Esophagus muscularis mucosa (tissue), 4 donors: ENCODE data around the gene ZNF714. TPM values are rescaled to one million over a fixed set of nuclear protein-coding genes. Genes with fewer than 3 reads are reported as not detected.

Experiments used
- DNase-seq: peaks from one replicate; pipeline ENCODE4 v3.0.0-alpha.2; 2017; ENCODE audit errors: extremely low spot score
- H3K27ac ChIP-seq, 4 donors: fragments of 200-600 bp; sonication (generic); replicated peaks in 1 of 4; 1 replicate in 3 of 4; 2 replicates in 1 of 4; pipeline ENCODE4 v1.5.1; 2016 to 2019; ENCODE audit warnings: mild to moderate bottlenecking in 1 of 4
- H3K27me3 ChIP-seq, 4 donors: fragments of 200-600 bp; sonication (generic); one replicate each; pipeline versions ENCODE4 v1.5.1 to v1.6.0; 2016 to 2019
- H3K36me3 ChIP-seq, 4 donors: fragments of 200-600 bp; sonication (generic); one replicate each; pipeline ENCODE4 v1.5.1; 2016 to 2019
- H3K4me1 ChIP-seq, 4 donors: fragments of 200-600 bp; sonication (generic); one replicate each; pipeline ENCODE4 v1.5.1; 2016 to 2019
- H3K4me3 ChIP-seq, 4 donors: fragments of 200-600 bp; sonication (generic); 1 replicate in 2 of 4; 2 replicates in 2 of 4; pipeline ENCODE4 v1.5.1; 2016 to 2019; ENCODE audit warnings: mild to moderate bottlenecking in 4 of 4, moderate library complexity in 1 of 4
- H3K9me3 ChIP-seq, 4 donors: fragments of 200-600 bp; sonication (generic); 1 replicate in 3 of 4; 2 replicates in 1 of 4; pipeline ENCODE4 v1.5.1; 2016 to 2019
- CTCF ChIP-seq, 3 experiments: fragments of 200-600 bp in 2 of 3; fragments of 450-650 bp in 1 of 3; sonication (generic) in 2 of 3; IDR thresholded peaks; one replicate each; pipeline ENCODE4 v1.5.1; 2017 to 2019; ENCODE audit warnings: antibody characterized with exemption in 3 of 3, mild to moderate bottlenecking in 2 of 3, moderate library complexity in 1 of 3
- EP300 ChIP-seq: sonication (generic); formaldehyde crosslinking; IDR thresholded peaks from one replicate; pipeline ENCODE4 v1.6.1; 2017; ENCODE audit warnings: antibody characterized with exemption
- POLR2A ChIP-seq: fragments of 450-650 bp; IDR thresholded peaks from one replicate; pipeline ENCODE4 v1.6.1; 2017; ENCODE audit warnings: antibody characterized with exemption, moderate library complexity, mild to moderate bottlenecking, low read depth
- POLR2AphosphoS5 ChIP-seq, 2 donors: sonication (generic); formaldehyde crosslinking; IDR thresholded peaks; one replicate each; pipeline ENCODE4 v1.6.1; 2017; ENCODE audit warnings: antibody characterized with exemption in 2 of 2
- WGBS: methylation state at CpG from one replicate; pipeline ENCODE4 v1.1.5; 2018; 5-methylcytosine and 5-hydroxymethylcytosine counted together
- intact Hi-C: fragments of 100-400 bp; cut with DNase I; formaldehyde crosslinking; loops from one replicate; pipeline ENCODE4 v1.15.1; 2023
- total RNA-seq, 4 donors: library from RNA; depleted of rRNA; stranded (reverse); fragments of >200 nt; gene quantifications; one replicate each; pipeline versions ENCODE4 v1.1.0 to v1.2.1, GENCODE V29; 2016

The ZNF714 gene
- total RNA-seq, 4 donors from 2014 or later = 1.7 to 2.5 (median 2.2) TPM

- H3K27me3 ChIP-seq = no peaks in the 10 kb centered on the region
- H3K4me1 ChIP-seq = peaks cover 0 to 4% (median 4%) of the 10 kb centered on the region in 4 donors
- TF ChIP-seq POLR2AphosphoS5 (IDR thresholded peaks at IDR 0.05) (no peak), EP300 (no peak), POLR2A (no peak), CTCF (IDR thresholded peaks at IDR 0.05) (no peak)
- peaks cover 13 to 66% (median 49%) of the 10 kb centered on the region in 4 donors for H3K36me3 ChIP-seq
- peak; percentile 17 for DNase-seq
- H3K9me3 ChIP-seq = no peaks in the 10 kb centered on the region
- H3K27ac ChIP-seq = no peak overlapping the region
- intact Hi-C loops = loop anchor here (10.0 kb wide), 1 partner anchor 124 kb away; the partner anchor contains the start of gene ZNF430
- no peak overlapping the region for H3K4me3 ChIP-seq
Observed at GRCh38 chr19:21148681-21149080, 66.7 kb downstream of the ZNF714 start.

GRCh38 chr19:21149877-21150276 lies 67.9 kb downstream of the ZNF714 start:
- H3K36me3 ChIP-seq = peaks cover 13 to 63% (median 44%) of the 10 kb centered on the region in 4 donors
- intact Hi-C loops = loop anchor here (10.0 kb wide), 1 partner anchor 125 kb away; the partner anchor contains the start of gene ZNF430
- H3K27me3 ChIP-seq = no peaks in the 10 kb centered on the region
- TF ChIP-seq POLR2A (no peak), CTCF (IDR thresholded peaks at IDR 0.05) (no peak), POLR2AphosphoS5 (IDR thresholded peaks at IDR 0.05) (no peak), EP300 (no peak)
- H3K4me1 ChIP-seq = peaks cover 0 to 4% (median 4%) of the 10 kb centered on the region in 4 donors
- H3K9me3 ChIP-seq = no peaks in the 10 kb centered on the region
- DNase-seq = peak; percentile 85
- no peak overlapping the region for H3K4me3 ChIP-seq
- 98% methylated on average over 6 of the region's 6 CpGs for WGBS
- no peak overlapping the region for H3K27ac ChIP-seq

GRCh38 chr19:21151460-21151859 lies 69.5 kb downstream of the ZNF714 start:
- Histone ChIP-seq H3K9me3 (peaks cover 0 to 9% (median 0%) of the 10 kb centered on the region in 4 donors), H3K4me1 (peaks cover 0 to 4% (median 4%) of the 10 kb centered on the region in 4 donors), H3K27me3 (no peaks in the 10 kb centered on the region), H3K4me3 (no peak overlapping the region), H3K27ac (no peak overlapping the region), H3K36me3 (peaks cover 13 to 48% (median 37%) of the 10 kb centered on the region in 4 donors)
- intact Hi-C loops = no loop called here
- no peak for TF ChIP-seq CTCF (IDR thresholded peaks at IDR 0.05)
- TF ChIP-seq POLR2AphosphoS5 (IDR thresholded peaks at IDR 0.05) = no peak
- no peak for TF ChIP-seq EP300
- TF ChIP-seq POLR2A = no peak
- DNase-seq = peak; percentile 39
- WGBS = 100% methylated on average over 1 of the region's 1 CpG

- Histone ChIP-seq H3K4me3 (no peak overlapping the region), H3K27me3 (no peaks in the 10 kb centered on the region), H3K9me3 (peaks cover 0 to 9% (median 0%) of the 10 kb centered on the region in 4 donors), H3K4me1 (peaks cover 0 to 15% (median 9%) of the 10 kb centered on the region in 4 donors), H3K27ac (no peak overlapping the region), H3K36me3 (peaks cover 0 to 18% (median 10%) of the 10 kb centered on the region in 4 donors)
- no peak for DNase-seq
- 75% methylated on average over 1 of the region's 1 CpG for WGBS
- intact Hi-C loops = no loop called here
- TF ChIP-seq POLR2A = no peak
- TF ChIP-seq CTCF (IDR thresholded peaks at IDR 0.05) = no peak
- no peak for TF ChIP-seq POLR2AphosphoS5 (IDR thresholded peaks at IDR 0.05)
- TF ChIP-seq EP300 = no peak
Observed at GRCh38 chr19:21158523-21159135, 76.6 kb downstream of the ZNF714 start.
